GM19328 (cell line): ENCODE data around the gene KIFC3.
"Not testable (repeated sequence)": the region's sequence is repeated elsewhere in the genome, so short reads cannot be mapped to it uniquely, and the experiment has no call there.

Experiments used
- ATAC-seq: cut with Tn5 transposase; IDR thresholded peaks from one replicate; pipeline ENCODE4 v1.9.1; 2021; ENCODE audit warnings: mild to moderate bottlenecking, moderate library complexity; ENCODE audit not compliant: unreplicated experiment

The KIFC3 gene

GRCh38 chr16:57726433-57726947 lies 75.8 kb downstream of the KIFC3 start:
- no peak for ATAC-seq

DNA sequence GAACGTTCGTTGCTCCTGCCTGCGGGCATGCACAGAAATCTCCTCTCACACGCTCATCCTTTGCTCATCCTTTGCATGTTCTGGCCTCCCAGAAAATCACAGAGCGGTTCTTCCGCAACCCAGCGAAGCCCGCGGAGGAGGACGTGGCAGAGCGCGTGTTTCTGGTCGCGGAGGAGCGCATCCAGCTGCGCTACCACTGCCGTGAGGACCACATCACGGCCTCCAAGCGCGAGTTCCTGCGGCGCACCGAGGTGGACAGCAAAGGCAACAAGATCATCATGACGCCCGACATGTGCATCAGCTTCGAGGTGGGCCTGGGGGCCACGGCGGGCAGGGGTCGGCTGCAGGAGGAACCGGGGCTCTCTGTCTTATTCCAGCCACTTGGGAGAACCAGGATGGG lies 76.3 kb downstream of the KIFC3 start:
- no peak for ATAC-seq

DNA sequence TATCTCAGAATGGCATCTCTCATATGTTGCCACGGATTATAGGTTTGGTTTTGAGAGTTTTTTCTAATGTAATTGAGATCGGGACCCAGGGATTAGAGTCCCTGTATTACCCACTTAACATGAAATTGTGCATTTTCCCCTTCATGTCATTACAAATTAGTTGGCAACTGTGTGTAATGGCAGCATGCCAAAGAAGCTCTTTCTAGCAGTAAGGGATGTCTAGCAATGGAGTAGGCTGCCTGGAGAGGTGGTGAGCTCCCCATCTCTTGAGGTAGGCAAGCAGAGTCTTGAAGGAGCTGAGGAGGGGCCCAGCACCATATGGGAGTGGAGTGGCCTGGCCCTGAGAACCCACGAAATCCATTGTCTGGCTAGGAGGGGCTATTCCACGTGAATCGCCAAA lies 76.7 kb downstream of the KIFC3 start:
- no peak for ATAC-seq

DNA sequence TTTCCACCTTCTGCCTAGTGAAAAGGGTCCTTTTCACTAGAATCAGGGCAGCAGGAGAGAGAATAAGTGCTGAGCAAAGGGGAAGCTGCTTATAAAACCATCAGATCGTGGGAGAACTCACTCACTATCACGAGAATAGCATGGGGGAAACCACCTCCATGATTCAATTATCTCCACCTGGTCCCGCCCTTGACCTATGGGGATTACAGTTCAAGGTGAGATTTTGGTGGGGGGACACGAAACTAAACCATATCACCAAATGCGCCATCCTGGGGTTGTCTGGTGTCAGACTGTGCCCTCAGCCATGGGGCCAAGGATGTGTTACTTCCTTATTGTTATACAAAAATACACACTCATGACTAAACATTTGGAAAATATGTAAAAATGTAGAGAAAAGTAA lies 77.1 kb downstream of the KIFC3 start:
- no peak for ATAC-seq

DNA sequence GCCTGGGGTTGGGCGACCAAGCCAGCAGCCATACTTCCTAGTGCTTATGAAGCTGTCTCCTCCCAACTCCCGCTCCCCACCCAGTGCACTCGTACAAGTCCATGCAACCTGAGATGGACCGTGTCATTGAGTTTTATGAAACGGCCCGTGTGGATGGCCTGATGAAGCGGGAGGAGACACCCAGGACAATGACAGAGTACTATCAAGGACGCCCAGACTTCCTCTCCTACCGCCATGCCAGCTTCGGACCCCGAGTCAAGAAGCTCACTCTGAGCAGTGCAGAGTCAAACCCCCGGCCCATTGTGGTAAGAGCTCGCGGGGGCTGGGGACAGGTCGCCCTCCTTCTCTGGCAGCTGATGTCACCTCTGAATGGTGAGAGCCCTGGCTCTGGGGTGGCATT lies 77.8 kb downstream of the KIFC3 start:
- no peak for ATAC-seq

DNA sequence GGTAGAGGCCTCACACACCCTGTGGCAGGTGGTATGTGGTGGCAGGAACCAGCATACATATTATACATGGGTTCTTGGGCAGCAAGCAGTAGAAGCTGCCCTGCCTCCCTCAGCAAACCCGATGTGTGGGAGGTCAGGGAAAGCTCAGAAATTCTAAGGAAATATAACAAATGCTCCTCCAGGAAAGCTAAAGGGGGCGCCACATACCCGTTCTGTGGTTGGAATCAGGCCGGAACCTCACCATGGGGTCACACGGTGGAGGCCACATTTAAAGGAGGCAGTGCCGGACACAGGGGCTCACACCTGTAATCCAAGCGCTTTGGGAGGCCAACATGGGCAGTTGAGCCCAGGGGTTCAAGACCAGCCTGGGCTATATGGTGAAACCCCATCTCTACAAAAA lies 79.1 kb downstream of the KIFC3 start:
- no peak for ATAC-seq

DNA sequence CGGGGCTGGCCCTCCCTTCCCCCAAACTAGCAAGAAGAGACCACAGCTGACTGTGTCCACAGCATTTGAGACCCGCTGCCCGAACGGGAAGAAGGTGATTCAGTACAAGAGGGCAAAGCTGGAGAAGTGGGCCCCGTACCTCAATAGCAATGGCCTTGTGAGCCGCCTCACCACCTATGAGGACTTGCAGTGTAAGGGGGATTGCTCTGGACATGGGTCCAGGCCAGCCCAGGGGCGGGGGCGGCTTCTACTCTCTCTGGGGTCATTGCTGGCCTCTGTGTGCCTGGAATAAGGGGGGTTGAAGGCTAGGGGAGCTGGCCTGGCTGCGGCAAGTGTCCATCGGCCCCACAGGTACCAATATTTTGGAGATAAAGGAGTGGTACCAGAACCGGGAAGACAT lies 79.6 kb downstream of the KIFC3 start:
- no peak for ATAC-seq

DNA sequence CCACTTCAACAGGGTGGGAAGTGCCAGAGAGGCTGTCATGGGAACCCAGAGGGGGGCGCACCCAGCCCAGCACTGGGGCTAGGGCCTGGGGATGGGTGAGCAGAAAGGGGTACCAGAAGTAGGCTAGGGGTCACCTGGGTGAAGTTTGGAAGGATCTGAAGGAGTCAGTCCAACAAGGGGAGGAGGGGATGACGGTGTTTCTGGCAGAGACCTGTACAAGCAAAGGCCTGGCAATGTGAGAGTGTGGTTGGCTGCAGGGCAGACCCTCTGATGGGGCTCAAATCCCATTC lies 80.1 kb downstream of the KIFC3 start:
- ATAC-seq: no peak

GRCh38 chr16:57721356-57722209 lies 80.7 kb downstream of the KIFC3 start:
- ATAC-seq: no peak

- no peak for ATAC-seq
Observed at GRCh38 chr16:57720142-57720575, 82.1 kb downstream of the KIFC3 start.

- no peak for ATAC-seq
Observed at GRCh38 chr16:57714047-57714446, 88.2 kb downstream of the KIFC3 start.

- no peak for ATAC-seq
Observed at GRCh38 chr16:57713596-57713995, 88.7 kb downstream of the KIFC3 start.

DNA sequence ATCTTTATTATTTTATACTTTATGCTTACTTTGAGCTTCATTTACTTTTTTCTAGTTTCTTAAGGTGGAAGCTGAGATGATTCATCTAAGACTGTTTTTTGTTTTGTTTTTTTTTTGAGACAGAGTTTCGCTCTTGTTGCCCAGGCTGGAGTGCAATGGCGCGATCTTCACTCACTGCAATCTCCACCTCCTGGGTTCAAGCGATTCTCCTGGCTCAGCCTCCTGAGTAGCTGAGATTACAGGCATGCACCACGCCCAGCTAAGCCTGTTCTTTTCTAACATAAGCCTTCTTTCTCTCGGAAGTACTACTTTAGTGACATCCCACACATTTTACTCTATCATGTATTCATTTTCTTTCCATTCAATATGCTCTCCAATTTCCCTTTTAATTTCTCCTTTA lies 89.7 kb downstream of the KIFC3 start:
- ATAC-seq: not testable (repeated sequence)

- no peak for ATAC-seq
Observed at GRCh38 chr16:57711993-57712392, 90.3 kb downstream of the KIFC3 start.

GRCh38 chr16:57711346-57711745 lies 90.9 kb downstream of the KIFC3 start:
- ATAC-seq: no peak

GRCh38 chr16:57709663-57710062 lies 92.6 kb downstream of the KIFC3 start:
- ATAC-seq: no peak
